CD4-positive, alpha-beta T cell treated with Interleukin-12 subunit alpha and Interleukin-12 subunit beta, for 1 hour (primary cell): ENCODE results near the gene ST6GALNAC6.

Experiments
- DNase-seq: peaks from one replicate; pipeline ENCODE4 v3.0.0-alpha.2; 2020

Gene ST6GALNAC6, protein sequence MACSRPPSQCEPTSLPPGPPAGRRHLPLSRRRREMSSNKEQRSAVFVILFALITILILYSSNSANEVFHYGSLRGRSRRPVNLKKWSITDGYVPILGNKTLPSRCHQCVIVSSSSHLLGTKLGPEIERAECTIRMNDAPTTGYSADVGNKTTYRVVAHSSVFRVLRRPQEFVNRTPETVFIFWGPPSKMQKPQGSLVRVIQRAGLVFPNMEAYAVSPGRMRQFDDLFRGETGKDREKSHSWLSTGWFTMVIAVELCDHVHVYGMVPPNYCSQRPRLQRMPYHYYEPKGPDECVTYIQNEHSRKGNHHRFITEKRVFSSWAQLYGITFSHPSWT

GRCh38 chr9:127899128-127899943, at the start of gene ST6GALNAC6:
Gene ST6GALNAC6 (minus strand): TSS chr9:127899603. CDS start chr9:127897981, 1,622 bp downstream.
- DNase-seq: peak; percentile 75

DNA sequence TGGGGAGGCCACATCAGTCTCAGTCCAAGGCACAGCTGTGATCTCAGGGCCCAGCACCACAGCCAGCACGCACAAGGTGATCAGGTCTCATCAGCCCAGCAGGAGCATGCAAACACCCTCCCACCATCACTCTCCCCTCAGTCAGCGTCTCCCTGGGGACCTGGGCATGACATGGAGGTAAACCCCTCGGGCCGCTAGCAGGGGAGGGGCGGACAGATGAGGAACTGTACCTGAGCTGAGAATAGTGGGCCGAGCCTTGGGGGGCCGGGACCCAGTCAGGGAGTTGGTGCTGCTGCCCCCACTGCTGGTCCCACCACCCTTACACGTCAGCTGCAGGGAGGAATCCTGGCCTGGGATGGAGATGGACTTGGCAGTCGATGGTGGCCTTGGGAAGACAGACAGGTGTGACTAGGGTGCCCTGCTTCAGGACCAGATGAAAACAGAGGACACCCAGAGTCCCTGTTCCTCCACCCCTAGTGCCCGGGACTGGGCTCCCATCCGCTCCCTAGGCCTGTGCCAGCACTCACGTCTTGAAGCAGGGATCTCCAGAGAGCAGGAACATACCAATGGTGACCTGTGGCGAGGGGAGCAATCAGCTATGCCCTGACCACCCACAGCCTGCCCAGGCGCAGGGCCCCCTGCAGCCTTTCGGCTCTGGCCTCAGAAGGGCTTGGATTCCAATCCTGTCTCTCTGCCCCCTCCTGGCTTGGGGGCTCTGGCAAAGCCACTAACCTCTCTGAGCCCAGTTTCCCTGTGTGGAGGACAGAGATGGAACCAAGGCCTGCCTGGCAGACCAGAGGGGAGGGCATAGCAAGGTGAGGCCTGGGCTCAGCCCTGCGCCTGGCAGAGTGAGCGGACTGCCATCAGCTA, 48.7 kb upstream of the ST6GALNAC6 start:
- DNase-seq: no peak

DNA sequence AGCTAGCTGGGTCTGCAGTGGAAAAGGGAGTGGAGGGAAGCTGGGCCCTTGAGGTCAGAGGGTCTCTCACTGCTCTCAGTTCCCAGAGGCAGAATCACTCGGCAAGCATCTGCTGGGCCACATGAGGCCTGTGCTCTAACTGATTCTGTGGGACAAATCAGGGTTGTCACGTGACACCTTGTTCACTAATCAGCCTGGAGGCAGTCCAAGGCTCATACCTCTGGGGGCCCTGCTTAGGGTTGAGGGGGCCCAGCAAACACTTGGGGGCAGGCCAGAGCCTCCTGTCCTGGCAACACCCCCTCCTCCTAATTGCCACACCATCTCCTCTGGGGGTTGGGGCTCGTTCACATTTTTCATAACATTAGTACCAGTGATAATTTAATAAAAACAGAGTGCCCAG, 47.3 kb upstream of the ST6GALNAC6 start:
- DNase-seq: no peak

DNA sequence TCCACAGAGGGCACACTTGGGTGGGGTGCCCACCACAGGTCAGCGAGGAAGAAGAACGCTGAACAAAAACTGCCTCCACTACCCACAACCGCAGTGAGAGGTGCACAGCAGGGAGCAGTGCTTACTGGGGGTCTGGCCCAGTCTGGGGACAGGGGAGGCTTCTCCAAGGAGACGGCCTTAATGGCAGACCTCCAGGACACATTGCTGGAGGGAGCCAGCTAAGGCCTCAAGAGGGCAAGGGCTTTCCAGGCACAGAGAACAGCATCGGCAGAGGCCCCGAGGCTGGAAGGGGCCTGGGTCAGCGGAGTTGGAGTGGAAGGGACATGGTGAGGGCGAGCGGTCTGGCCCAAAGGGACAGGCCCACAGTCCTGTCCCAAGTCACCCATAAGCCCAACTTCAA, 46.5 kb upstream of the ST6GALNAC6 start:
- no peak for DNase-seq

GRCh38 chr9:127945338-127945737, 45.9 kb upstream of the ST6GALNAC6 start:
- DNase-seq: no peak

GRCh38 chr9:127944586-127945218, 45.3 kb upstream of the ST6GALNAC6 start:
- no peak for DNase-seq

GRCh38 chr9:127943731-127944144, 44.3 kb upstream of the ST6GALNAC6 start:
- DNase-seq: peak; percentile 78

- DNase-seq: no peak
These were observed 43.7 kb upstream of the ST6GALNAC6 start for GRCh38 chr9:127943011-127943662.

DNA sequence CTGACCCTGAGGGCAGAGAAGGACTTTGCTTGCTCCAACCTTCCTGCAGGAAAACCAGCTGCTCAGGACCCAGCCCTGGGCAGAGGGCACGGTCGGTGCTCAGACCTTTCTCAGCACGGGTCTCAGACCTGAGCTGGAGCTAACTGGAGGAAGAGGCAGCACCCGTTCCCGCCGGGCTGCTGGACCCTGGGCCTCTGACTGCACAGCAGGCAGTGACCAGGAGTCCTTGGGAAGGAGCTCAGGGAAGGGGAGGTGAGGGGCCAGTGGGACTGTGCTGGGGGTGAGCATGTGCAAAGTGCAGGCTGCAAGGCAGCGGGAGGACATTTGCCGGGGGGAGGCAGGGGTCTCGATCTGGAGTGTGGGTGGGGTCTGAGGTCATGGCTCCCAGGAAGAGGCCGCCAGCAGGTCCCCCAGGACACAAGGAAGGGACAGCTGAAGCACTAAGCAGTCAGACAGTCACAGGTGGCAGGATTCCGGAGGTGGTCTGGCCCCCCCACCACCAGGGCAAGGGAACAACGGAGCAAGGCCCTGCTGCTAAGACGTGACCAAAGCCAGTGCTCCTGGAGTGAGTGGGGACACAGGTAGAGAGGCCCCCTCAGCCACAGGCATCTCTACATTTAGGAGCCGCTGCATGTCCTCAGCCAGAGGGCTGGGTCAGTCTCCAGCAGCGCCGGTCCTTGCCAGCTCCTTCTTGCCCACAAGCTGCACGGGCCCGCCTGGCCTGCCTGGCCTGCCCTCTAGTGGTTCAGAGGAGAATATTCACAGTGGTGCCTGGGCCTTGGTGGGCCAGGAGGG, 43.0 kb upstream of the ST6GALNAC6 start:
- DNase-seq: peak; percentile 59

- DNase-seq: no peak
These were observed 42.5 kb upstream of the ST6GALNAC6 start for GRCh38 chr9:127941961-127942215.

- DNase-seq: no peak
These were observed 41.9 kb upstream of the ST6GALNAC6 start for GRCh38 chr9:127941062-127941960.

- no peak for DNase-seq
These were observed 41.2 kb upstream of the ST6GALNAC6 start for GRCh38 chr9:127940593-127940992.

DNA sequence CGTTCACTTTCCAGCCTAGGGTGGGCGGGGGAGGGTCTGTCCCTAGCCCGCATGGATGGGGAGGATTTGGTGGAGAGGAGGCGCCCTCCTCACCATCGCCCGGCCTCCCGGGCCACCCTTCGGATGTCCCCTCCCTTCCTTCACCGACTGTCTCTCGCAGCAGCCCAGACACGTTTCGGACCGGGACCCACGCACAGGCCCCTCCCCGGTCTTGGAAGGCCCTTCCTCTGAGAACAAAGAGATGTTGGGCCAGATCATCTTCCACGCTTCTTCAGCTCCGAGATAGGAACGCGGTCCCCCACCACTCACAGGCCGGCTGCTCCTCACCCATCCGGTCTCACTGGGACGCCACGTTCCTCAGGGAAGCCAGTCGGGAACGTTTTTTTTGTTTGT, 38.9 kb upstream of the ST6GALNAC6 start:
- DNase-seq: no peak

GRCh38 chr9:127937388-127938297, 38.2 kb upstream of the ST6GALNAC6 start, which contains the start of gene DPM2:
Gene DPM2 (minus strand): TSS chr9:127937854. CDS start chr9:127937820, 34 bp downstream.
- DNase-seq: peak; percentile 87

- no peak for DNase-seq
These were observed 37.6 kb upstream of the ST6GALNAC6 start for GRCh38 chr9:127937056-127937387.

GRCh38 chr9:127936347-127936852, 37.0 kb upstream of the ST6GALNAC6 start:
- DNase-seq: no peak

- no peak for DNase-seq
These were observed 36.4 kb upstream of the ST6GALNAC6 start for GRCh38 chr9:127935765-127936221.

- DNase-seq: no peak
These were observed 35.6 kb upstream of the ST6GALNAC6 start for GRCh38 chr9:127934986-127935385.

DNA sequence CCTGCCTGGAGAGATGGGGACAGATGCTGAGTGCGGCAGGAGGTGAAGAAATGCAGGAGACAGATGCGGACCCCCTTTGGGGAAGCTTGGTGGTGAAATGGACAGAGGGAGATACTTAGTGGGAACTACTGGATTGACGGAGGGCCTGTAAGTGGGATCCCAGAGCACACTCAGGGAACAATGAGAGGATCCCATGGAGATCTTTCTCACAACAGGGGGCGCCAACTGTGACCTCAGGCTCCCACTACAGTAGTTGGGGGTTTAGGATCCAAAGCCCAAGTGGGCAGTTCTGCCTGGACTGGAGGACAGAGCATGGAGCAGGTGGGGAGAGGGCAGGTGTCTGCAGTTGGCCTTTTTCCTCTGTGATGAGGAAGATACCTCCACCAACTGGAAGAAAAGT, 34.8 kb upstream of the ST6GALNAC6 start:
- no peak for DNase-seq
